C4-2B (cell line): ENCODE measurements around the gene TRAPPC6A.

ENCODE experiments used
- CTCF ChIP-seq: fragments of 450-650 bp; conservative IDR thresholded peaks from 2 replicates; pipeline ENCODE4 v1.5.1; 2017; ENCODE audit warnings: mild to moderate bottlenecking
- ZFX ChIP-seq: fragments of 450-650 bp; IDR thresholded peaks from 2 replicates; pipeline ENCODE4 v1.6.1; 2017

GRCh38 chr19:45163751-45164460, 14.1 kb downstream of the TRAPPC6A start:
- TF ChIP-seq CTCF (no peak), ZFX (no peak)
